Osteoblast (primary cell): ENCODE measurements around the gene MYO5B. TPM values are rescaled to one million over a fixed set of nuclear protein-coding genes. Genes with fewer than 3 reads are reported as not detected.

Experiments
- DNase-seq: peaks from one replicate; pipeline ENCODE4 v3.0.0; 2011; ENCODE audit warnings: low spot score, mixed read lengths; ENCODE audit not compliant: insufficient read length; ENCODE audit errors: missing footprints
- H2AFZ ChIP-seq: 2 replicates; pipeline ENCODE4 v1.6.0; 2011; ENCODE audit warnings: mild to moderate bottlenecking, low read length
- H3K27ac ChIP-seq: 2 replicates; pipeline ENCODE4 v1.5.1; 2011; ENCODE audit warnings: mild to moderate bottlenecking, low read depth, low read length, moderate library complexity
- H3K27me3 ChIP-seq: 2 replicates; pipeline ENCODE4 v1.6.0; 2012; ENCODE audit warnings: mild to moderate bottlenecking, control low read depth, inconsistent platforms, low read length, moderate library complexity; ENCODE audit not compliant: insufficient read depth
- H3K36me3 ChIP-seq: 2 replicates; pipeline ENCODE4 v1.5.1; 2011; ENCODE audit warnings: mild to moderate bottlenecking, low read length, control low read depth, moderate library complexity; ENCODE audit not compliant: insufficient read depth
- H3K4me1 ChIP-seq: 2 replicates; pipeline ENCODE4 v1.5.1; 2011; ENCODE audit warnings: mild to moderate bottlenecking, low read length, control low read depth, moderate library complexity; ENCODE audit not compliant: insufficient read depth
- H3K4me2 ChIP-seq: 2 replicates; pipeline ENCODE4 v1.6.0; 2011; ENCODE audit warnings: mild to moderate bottlenecking, low read length; ENCODE audit not compliant: insufficient read depth
- H3K4me3 ChIP-seq: fragments of 200-600 bp; sonication (generic); 3 replicates; pipeline ENCODE4 v1.5.1; 2012; ENCODE audit warnings: mild to moderate bottlenecking, low read length, inconsistent platforms; ENCODE audit not compliant: insufficient read depth
- H3K79me2 ChIP-seq: 2 replicates; pipeline ENCODE4 v1.6.0; 2012; ENCODE audit warnings: mild to moderate bottlenecking, low read length, control low read depth, inconsistent platforms; ENCODE audit not compliant: insufficient read depth
- H3K9me3 ChIP-seq: 2 replicates; pipeline ENCODE4 v1.5.1; 2011; ENCODE audit warnings: low read depth, low read length, control low read depth
- H4K20me1 ChIP-seq: 2 replicates; pipeline ENCODE4 v1.6.0; 2012; ENCODE audit warnings: mild to moderate bottlenecking, low read length, control low read depth; ENCODE audit not compliant: insufficient read depth
- total RNA-seq: library from RNA; depleted of rRNA; stranded (reverse); fragments of >200 nt; gene quantifications from 2 replicates; pipeline ENCODE4 v1.2.3, GENCODE V29; 2012
- TF ChIP-seq, protein P1 (sequence below): IDR thresholded peaks from 2 replicates; pipeline ENCODE4 v1.5.1; 2011; ENCODE audit warnings: mild to moderate bottlenecking, low read depth, low read length, moderate library complexity; ENCODE audit errors: extremely low read depth

MYO5B gene
- total RNA-seq, 1 donor = 0.36 TPM

DNA sequence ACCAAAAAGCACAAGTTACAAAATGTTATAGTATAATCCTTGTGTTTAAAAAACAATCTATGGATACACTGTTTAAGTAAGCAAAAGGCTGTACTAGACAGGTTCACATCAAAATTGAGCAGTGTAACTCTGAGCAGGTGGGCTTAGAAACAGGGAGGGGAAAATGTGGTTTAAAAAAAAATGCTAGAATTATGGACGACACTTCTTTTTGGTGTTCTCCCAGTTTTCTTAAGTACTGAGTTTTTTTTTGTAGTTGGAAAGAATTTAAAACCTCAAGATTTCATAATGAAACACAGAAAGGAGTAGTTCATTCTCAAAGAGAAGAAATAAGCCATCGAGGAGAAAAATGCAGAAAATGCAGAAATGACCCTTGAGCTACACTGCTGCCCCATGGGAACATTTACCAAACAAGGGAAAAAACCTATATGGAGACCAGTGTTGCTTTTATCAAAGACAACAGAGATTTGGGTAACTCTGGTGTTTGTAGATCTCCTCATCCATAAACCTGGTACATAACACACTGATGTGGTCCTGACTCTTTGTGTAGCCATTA, 100.7 kb downstream of the MYO5B start:
- Histone ChIP-seq H4K20me1 (no peaks in the 10 kb centered on the region), H3K27ac (no peak overlapping the region), H3K4me3 (no peak overlapping the region), H3K27me3 (no peaks in the 10 kb centered on the region), H3K36me3 (no peaks in the 10 kb centered on the region), H3K79me2 (no peaks in the 10 kb centered on the region), H3K9me3 (no peaks in the 10 kb centered on the region), H3K4me1 (no peaks in the 10 kb centered on the region), H2AFZ (no peak overlapping the region), H3K4me2 (no peak overlapping the region)
- DNase-seq = no peak
- TF ChIP-seq, protein P1, sequence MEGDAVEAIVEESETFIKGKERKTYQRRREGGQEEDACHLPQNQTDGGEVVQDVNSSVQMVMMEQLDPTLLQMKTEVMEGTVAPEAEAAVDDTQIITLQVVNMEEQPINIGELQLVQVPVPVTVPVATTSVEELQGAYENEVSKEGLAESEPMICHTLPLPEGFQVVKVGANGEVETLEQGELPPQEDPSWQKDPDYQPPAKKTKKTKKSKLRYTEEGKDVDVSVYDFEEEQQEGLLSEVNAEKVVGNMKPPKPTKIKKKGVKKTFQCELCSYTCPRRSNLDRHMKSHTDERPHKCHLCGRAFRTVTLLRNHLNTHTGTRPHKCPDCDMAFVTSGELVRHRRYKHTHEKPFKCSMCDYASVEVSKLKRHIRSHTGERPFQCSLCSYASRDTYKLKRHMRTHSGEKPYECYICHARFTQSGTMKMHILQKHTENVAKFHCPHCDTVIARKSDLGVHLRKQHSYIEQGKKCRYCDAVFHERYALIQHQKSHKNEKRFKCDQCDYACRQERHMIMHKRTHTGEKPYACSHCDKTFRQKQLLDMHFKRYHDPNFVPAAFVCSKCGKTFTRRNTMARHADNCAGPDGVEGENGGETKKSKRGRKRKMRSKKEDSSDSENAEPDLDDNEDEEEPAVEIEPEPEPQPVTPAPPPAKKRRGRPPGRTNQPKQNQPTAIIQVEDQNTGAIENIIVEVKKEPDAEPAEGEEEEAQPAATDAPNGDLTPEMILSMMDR = no peak

DNA sequence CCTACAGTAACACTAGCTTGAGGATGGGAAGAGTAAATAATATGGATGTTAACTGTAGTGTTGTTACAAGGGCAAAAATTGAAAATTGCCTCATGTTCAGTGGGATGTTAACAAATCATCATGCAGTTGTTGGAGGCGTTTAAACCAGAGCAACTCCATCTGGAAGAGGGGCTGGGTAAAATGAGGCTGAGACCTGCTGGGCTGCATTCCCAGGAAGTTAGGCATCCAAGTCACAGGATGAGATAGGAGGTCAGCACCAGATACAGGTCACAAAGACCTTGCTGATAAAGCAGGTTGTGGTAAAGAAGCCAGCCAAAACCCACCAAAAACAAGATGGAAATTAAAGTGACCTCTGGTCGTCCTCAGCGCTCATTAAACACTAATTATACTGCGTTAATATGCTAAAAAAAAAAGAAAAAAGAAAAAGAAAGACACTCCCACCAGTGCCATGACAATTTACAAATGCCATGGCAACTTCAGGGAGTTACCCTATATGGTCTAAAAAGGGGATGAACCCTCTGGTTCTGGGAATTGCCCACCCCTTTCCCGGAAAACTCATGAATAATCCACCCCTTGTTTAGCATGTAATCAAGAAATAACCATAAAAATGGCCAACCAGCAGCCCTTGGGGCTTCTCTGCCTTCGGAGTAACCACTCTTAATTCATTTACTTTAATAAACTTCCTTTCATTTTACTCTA, 101.4 kb downstream of the MYO5B start:
- no peak overlapping the region for H3K4me3 ChIP-seq
- no peaks in the 10 kb centered on the region for H4K20me1 ChIP-seq
- DNase-seq = no peak
- TF ChIP-seq, protein P1 = no peak
- no peak overlapping the region for H3K4me2 ChIP-seq
- H3K27ac ChIP-seq = no peak overlapping the region
- no peaks in the 10 kb centered on the region for H3K36me3 ChIP-seq
- no peak overlapping the region for H2AFZ ChIP-seq
- H3K9me3 ChIP-seq = no peaks in the 10 kb centered on the region
- H3K79me2 ChIP-seq = no peaks in the 10 kb centered on the region
- H3K27me3 ChIP-seq = no peaks in the 10 kb centered on the region
- H3K4me1 ChIP-seq = no peaks in the 10 kb centered on the region

DNA sequence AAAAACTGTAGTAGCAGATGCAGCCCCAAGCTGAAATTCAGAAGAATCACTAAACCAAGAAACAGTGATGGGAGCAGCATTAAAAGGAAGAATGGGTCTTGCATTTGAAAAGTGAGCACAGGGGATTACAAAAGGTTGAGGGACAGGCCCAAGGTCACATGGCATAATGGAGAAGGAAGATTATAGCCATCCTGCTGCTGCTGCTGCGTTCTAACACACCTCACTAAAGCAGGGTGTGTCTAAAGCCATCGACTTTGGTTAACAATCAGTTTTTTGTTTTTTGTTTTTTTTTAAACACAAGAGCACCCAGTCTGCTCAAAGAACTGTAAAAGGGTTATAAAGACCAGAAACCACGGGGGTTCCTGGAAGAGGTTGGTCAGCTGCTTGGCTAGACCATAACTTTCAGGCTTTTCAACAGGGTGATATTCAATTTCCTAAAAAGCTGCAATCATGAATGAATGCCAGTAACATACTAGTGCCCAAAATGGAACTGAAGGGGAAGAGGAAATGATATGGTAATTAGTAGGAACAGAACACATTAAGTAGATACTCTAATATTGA, 102.6 kb downstream of the MYO5B start:
- Histone ChIP-seq H2AFZ (no peak overlapping the region), H4K20me1 (no peaks in the 10 kb centered on the region), H3K27me3 (no peaks in the 10 kb centered on the region), H3K9me3 (no peaks in the 10 kb centered on the region), H3K27ac (no peak overlapping the region), H3K36me3 (no peaks in the 10 kb centered on the region), H3K4me3 (no peak overlapping the region), H3K79me2 (no peaks in the 10 kb centered on the region), H3K4me1 (no peaks in the 10 kb centered on the region), H3K4me2 (no peak overlapping the region)
- DNase-seq = no peak
- TF ChIP-seq, protein P1 = no peak

DNA sequence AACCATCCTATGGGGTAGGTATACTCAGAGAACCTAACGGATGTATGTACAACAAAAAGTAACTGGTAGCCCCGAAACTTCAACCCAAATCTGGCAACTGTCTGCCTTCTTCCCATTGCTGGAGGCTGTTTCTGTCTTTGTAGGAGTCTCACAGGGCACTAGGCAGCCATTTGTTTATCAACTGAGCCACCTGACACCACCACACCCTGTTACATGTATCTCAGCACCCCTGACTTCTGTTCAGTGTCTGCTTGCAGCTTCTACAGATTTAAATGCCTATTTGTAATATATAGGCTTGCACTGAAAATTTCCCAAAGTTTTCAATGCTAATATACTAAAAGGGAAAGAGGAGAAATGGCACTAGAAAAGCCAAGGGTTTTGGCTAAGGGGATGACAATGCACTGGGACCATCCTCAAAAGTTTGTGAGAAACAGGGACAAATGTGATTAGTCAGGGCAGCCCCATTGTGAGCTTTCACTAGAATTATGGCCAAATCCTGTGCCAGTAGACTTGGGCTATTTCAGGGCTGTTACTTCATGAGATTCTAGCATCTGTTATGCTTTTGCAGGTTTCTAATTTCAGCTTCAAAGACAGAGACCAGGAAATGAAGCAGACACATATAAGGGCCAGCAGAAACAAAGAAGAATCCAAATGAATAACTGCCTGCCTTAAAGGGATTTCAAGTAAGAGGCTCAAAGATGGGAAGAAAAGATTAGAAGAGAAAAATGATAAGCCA, 103.3 kb downstream of the MYO5B start:
- no peaks in the 10 kb centered on the region for H3K9me3 ChIP-seq
- no peak overlapping the region for H2AFZ ChIP-seq
- no peaks in the 10 kb centered on the region for H3K4me1 ChIP-seq
- no peaks in the 10 kb centered on the region for H4K20me1 ChIP-seq
- DNase-seq = no peak
- TF ChIP-seq, protein P1 = no peak
- H3K79me2 ChIP-seq = no peaks in the 10 kb centered on the region
- H3K27ac ChIP-seq = no peak overlapping the region
- no peaks in the 10 kb centered on the region for H3K27me3 ChIP-seq
- no peak overlapping the region for H3K4me3 ChIP-seq
- H3K36me3 ChIP-seq = no peaks in the 10 kb centered on the region
- no peak overlapping the region for H3K4me2 ChIP-seq
